GM18907 (cell line): Measurements from ENCODE around the gene MAD1L1.
"Not testable (repeated sequence)": the region's sequence is repeated elsewhere in the genome, so short reads cannot be mapped to it uniquely, and the experiment has no call there.

Experiments used
- ATAC-seq: cut with Tn5 transposase; IDR thresholded peaks from one replicate; pipeline ENCODE4 v1.9.1; 2021; ENCODE audit warnings: mild to moderate bottlenecking, moderate library complexity; ENCODE audit not compliant: unreplicated experiment

Gene MAD1L1

DNA sequence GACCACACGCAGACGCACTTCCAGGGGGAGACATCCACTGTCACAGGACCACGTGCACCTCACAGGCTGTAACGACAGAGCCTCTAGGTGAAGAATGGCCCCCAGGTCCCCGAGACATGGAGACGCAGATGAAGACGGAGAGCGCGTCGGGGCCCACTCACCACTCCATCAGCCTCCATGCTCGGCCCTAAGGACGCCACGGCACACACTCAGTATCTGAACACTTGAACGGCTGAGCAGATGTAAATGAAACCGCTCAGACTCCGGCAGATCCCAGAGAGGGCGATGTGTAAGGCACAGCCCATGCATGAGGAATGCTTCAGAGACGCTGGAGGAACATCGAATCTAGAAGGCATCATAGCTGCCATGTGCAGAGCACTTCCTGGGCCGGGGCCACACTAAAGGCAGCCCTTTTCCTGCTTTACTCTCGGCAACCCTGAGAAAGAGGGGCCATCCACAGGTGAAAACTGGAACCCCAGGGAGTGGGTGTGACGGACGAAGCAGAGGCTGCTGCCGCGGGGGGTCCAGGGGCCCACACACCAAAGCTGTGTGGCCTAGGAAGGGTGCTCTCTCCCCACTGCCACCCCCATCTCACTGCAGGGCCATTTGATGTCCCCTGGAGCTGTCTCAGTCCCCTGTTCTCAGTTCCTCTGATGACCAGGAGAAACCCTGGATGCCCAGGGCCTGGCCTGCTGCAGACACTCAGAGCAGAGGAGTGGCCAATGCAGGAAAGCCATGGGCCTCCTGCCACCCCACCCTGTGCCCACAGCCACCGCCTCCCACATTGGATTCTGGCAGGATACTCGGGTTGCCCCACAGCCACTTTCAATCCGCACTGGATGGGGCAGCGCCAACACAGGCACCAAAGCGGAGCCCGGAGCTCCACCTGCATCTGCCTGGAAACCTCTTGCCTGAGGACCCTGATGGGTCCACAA, 253.8 kb downstream of the MAD1L1 start:
- no peak for ATAC-seq

DNA sequence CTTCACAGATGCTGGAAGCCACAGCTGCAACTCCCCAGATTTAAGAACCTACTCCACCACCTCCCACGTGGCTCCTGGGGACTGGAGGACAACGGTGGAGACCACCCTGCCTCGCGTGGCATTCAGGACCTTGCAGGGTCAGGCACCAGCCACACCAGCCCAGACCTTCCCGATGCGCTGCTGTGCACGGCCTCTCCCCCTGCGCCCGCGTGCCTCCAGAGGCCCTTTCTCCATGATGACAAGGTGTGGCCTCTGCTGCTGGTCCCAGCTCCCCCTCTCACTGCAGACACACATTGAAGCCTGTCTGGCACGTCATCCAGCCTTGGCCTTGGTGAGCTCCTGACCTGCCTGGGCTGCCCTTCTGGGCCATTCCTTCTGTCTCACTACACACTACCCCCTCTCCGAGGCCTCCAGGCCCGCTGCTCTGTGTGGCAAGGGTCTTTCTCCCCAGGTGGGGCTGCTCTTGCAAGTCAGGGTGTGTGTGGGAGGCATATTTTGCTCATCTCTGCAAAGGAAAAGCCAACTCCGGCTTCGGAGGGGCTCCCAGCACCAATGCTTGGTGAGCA, 254.8 kb downstream of the MAD1L1 start:
- ATAC-seq = no peak

DNA sequence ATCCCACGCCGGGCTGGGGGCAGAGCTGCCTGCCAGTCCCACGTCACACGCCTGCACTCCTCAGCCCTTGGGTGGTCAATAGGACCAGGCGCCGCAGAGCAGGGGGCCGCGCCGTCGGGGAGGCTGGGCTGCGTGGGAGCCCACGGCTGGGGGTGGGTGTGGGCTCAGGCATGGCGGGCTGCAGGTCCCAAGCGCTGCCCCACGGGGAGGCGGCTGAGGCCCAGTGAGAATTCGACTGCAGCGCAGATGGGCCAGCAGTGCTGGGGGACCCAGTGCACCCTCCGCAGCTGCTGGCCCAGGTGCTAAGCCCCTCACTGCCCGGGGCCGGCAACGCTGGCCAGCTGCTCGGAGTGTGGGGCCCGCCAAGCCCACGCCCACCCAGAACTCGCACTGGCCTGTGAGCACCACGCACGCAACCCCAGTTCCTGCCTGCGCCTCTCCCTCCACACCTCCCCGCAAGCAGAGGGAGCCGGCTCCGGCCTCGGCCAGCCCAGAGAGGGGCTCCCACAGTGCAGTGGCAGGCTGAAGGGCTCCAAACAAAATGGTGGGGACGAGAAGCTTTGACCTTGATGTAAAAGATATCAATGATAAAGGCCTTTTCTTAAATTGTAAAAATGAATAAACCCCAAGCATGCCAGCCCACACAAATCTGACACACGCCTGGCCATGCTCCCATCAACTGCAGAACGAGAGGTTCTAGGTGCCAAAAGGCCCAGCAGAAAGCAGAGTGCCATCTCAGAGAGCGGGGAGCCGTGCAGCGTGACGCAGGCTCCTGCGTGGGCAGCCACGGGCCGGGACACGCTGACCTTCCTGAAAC, 255.5 kb downstream of the MAD1L1 start:
- ATAC-seq = no peak

DNA sequence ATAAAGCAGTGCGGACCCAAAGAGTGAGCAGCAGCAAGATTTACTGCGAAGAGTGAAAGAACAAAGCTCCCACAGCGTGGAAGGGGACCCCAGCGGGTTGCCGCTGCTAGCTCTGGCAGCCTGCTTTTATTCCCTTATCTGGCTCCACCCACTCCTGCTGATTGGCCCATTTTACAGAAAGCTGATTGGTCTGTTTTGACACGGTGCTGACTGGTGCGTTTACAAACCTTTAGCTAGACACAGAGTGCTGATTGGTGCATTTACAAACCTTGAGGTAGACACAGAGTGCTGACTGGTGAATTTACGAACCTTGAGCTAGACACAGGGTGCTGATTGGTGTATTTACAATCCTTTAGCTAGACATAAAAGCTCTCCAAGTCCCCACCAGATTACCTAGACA, 256.2 kb downstream of the MAD1L1 start:
- not testable (repeated sequence) for ATAC-seq

DNA sequence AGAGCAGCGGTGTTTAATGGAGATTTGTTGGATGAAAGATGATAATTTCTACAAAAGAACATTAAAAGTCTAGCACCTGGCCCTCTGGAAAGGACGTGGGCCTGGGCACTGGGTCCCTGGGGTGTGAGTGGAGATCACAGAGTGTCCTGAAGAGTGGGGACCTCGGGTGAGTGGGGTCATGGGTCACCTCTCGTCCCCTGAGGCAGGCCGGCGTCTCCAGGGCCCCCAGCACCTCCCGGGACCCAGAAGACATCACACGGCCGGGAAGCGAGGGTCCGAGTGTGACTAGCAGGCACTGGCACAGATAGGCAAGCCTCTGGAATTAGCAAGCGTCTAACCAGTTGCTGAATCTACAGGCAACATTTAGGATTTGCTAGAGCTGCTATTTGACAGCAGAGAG, 257.2 kb downstream of the MAD1L1 start:
- ATAC-seq = no peak

DNA sequence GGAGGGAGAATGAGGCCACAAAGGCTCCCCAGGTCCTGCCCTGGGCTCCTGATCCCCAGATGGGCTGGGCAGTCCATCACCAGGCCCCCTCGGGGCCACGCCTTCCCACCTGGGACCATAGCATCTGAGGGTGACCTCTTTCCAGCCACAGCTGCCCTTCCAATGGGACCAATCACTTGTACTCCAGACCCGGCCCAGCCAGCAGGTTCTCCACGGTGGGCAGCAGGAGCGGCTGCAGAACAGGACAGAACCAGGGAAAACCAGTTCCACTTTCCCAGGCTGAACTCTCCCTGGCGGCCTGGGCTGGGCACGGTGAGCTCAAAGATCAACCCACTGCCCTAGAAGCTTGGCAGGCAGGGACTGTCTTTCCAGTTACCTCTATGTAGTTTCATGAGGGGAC, 257.6 kb downstream of the MAD1L1 start:
- no peak for ATAC-seq

DNA sequence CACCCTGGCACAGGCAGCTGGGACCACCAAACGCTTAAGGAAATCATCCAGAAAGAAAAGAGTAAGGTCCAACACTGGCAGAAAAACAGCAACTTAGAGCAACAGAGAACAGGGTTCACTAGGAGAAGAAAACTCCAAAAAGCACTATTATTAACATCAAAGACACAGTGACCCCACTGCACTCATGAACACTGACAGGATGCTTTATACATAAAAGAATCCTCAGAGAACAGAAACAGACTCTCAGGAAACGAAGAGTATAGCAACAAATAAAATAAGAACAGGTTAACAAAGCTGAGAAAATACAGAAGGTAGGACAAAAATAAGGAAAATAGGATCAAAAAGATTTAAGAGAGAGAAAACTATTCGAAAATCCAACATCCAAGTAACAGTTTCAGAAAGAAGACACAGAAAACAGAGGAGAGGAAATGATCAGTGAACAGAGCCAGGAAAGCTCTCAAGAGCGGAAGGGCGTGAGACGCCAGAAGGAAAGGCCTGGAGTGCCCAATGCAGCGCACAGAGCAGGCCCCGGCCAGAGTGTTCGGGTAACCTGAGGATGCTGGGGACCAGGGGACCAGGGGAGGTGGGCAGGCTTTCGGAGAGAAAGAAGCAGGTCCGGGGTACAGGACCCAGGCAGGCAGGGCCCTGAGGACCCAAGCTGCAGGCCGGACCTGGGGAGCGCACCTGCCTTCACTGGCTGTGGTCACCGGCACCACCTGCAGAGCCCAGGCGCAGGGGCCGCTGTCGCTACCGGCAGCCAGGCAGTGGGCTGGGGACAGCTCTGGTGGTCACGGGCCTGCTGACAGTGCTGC, 258.2 kb downstream of the MAD1L1 start:
- ATAC-seq = no peak

DNA sequence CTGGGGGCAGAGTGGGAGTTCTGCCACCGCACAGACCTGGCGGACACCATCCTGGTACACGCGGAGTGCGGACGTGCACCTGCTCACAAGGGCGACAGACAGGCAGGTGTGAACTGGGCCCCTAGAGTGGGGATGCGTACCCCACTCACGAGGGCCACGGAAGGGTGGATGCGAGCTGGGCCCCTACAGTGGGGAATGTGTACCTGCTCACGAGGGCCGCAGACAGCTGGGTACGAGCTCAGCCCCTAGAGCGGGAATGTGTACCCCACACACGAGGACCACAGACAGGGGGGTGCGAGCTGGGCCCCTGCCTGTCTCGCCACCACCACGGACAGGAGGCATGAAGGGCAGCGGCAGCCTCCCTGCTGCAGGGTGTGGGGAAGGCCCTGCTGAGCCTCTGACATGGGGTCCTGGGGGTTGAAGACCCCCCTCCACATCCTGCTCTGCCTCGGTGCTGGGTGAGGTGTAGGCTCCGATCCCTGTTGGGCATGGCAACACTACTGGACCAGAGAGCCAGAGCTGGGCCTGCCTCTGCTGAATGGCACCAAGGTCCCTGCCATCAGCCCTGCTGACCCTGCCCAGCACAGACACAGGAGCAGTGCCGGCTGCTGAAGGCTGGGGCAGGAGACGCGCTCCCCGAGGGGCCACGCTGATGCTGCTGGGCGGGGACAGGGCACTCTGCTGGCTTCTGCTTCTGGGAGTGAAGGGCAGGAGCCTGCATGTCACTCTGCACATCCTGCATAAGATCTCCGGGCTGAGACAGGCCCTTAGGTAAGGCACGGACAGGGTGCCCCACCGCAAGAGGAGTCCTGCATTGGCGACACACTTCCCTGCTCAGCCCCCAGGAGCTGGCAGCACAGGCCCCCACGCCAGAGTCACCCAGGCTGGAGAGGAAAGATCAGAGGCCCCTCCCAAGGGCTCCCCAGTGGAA, 259.2 kb downstream of the MAD1L1 start:
- ATAC-seq = no peak

DNA sequence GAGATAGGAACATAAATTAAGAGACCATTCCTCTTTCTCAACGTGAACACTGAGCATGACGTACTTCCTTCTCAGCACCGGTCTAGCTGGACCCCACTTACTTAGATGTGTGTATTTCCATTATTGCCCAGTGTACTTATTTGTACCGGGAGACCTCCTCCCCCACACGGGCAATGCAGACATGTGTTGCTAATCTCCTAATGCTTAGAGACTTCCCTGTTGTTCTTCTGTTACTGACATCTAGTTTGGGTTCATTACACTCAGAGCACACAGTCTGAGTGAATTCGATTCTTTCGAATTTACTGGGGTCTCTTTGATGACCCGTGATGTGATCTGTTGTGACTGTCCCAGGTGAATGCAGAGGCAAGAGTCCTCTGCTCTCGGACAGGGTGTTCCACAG, 260.0 kb downstream of the MAD1L1 start:
- ATAC-seq = no peak

DNA sequence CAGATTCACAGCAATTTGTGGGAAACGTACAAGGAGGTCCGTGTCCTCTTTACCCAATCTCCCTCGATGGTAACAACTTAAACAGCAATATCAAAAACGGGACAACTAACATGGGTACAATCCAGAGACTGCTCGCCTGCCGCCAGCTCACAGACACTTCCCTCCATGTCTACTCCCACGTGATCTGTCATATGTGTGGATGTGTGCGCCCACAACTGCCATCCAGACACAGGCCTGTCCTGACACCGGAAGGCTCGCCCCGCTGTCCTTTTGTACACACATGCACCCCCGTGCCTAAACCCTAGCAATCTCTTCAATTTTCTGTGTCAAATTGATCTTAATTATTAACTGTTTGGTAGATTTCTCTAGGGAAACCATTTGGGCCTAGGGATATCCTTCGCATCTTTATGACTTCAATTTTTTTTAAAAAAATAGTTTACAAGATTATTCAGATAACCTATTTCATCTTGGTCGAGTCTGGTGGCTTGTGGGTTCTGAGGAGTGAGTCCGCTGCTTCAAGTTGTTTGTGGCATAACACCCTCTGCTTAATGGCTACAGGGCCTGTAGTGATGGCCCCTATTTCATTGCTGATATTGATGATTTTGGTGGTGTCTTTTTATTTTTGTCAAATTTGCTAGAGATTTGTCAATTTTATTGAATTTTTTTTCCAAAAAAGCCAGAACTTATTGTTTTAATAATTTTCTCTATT, 260.6 kb downstream of the MAD1L1 start:
- ATAC-seq = no peak

DNA sequence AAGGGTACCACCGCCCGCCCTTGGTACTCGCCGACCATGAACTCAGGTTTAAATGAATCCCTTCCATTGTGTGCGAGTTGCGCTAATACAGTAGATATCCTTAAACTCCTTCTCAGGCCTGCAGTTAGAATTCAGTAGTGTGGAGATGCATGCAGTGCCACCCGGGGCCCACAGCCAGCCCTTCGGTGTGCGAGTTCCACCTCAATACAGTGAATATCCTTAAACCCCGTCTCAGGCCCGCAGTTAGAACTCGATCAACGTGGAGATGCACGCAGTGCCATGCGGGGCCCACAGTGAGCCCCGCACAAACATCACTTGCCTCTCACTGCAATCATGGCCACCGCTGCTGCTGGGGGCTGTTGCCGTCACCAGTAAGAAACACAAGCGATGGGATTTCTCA, 261.9 kb downstream of the MAD1L1 start:
- no peak for ATAC-seq

DNA sequence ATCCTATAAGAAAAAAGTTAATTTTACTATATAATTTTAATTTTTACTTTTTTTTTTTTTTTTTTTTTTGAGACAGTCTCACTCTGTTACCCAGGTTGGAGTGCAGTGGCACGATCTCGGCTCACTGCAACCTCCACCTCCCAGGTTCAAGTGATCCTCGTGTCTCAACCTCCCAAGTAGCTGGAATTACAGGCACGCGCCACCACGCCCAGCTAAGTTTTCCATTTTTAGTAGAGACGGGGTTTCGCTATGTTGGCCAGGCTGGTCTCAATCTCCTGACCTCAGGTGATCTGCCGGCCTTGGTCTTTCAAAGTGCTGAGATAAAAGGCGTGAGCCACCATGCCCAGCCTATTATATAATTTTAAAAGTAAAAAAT, 262.5 kb downstream of the MAD1L1 start:
- not testable (repeated sequence) for ATAC-seq

DNA sequence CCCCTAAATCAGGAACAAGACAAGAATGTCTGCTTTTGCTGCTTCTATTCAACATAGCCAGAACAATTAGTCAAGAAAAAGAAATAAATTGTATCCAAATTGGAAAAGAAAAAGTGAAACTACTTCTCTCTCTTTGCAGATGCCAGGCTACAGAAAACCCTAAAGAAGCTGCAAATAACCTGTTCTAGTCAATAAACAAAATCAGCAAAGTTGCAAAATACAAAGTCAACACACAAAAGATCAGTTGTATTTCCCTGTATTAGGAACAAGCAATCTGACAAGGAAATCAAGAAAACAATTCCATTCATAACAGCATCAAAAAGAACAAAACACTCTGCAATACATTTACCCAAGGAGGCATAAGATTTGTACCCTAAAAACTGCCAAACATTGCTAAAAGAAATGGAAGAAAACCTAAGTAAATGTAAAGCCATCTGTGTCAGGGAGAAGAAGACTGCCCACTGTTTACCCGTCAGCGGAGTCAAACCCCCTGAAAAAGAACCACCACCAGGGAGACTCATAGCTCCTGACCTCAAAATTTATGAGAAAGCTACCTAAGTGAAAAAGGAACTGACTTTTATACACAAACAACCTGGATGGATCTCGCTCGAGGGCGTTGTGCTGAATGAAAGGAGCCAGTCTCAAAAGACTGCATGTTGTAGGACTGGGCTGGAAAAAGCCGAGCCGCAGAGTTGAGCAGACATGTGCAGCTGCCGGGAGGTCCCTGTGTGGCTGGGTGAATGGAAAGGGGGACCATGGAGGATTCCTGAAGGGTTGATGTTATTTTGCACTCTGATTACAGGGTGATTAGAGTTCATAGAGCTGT, 263.1 kb downstream of the MAD1L1 start:
- no peak for ATAC-seq

DNA sequence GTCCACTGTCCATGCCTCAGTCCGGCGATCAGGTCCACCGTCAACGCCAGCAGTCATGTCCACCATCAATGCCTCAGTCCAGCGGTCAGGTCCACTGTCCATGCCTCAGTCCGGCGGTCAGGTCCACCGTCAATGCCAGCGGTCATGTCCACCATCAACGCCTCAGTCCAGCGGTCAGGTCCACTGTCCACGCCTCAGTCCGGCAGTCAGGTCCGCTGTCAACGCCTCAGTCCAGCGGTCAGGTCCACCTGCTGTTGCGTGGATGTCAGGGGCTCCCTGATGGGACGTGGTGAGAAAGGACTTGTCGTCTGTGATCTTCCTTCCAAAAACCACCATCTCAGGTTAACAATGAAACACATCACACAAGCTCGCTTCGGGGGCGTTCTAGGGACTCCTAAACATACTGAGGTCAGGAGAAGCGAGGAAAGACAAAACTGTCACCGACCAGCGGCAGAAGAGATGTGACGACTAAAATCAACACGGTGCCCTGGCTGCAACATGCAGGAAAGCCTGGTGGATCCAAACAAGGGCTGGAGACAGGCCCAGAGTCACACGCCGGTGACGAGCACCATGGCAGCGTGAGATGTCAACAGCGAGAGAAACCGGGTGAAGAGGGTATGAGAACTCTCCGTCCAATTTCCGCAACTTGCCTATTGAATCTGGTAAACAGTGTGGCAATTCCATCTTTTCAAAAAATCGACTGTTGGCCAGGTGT, 264.2 kb downstream of the MAD1L1 start:
- ATAC-seq = no peak

DNA sequence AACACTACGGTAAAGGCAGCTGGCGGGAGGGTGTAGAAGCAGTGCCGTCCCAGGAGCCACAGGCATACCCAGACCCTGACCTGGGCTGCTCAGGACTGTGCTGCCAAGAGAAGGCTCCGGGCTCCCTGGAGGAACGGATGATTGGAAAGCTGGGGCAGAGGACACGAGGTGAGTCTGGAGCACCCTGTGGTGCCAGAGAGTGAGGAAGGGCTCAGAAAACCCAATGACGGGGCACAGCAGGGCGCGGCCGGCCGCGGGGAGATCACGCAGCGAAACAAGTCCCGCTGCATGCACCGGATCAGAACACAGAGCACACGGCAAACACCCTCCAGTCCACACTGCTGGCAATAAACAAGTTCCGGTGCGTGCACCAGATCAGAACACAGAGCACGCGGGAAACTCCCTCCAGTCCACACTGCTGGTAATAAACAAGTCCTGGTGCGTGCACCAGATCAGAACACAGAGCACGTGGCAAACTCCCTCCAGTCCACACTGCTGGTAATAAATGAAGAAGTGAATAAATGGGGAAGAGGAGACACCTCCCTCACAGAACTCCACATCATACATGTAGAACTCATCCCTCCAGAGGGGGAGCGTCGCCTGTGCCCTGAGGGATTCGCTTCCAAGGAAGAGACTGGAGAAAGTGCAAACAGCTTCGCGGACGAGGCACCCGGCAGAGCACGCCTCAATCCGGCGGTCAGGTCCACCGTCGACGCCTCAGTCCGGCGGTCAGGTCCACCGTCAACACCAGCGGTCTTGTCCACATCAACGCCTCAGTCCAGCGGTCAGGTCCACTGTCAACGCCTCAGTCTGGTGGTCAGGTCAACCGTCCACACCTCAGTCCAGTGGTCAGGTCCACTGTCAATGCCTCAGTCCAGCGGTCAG, 265.0 kb downstream of the MAD1L1 start:
- ATAC-seq = no peak

DNA sequence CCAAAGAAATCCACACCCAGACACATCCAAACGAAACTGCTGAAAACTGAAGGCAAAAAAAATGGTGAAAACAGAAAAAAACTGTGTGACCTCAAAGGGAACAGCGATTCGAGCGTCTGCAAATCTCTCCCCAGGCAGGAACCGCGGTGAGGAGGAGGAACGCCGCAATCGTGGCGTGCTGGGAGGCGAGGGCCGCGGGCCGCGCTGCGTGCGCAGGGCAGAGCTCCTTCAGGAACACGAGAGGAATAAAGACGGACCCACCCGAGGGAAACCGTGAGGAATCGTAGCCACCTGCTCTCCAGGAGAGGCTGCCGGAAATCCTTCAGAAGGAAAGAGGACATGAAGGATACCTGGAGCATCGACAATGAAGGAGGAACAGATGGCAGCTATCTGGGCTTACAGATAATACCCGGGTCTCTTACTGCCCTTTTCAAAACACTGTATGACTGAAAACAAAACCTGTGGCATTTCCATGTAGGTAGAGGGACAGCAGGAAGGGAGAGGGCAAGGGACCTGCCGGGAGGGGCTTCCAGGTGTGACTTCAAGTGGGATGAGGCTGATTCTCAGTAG, 266.0 kb downstream of the MAD1L1 start:
- no peak for ATAC-seq
